HEK293T (cell line): ENCODE results near the gene XYLT2.
"Not testable (repeated sequence)": the region's sequence is repeated elsewhere in the genome, so short reads cannot be mapped to it uniquely, and the experiment has no call there.

Source experiments
- CTCF ChIA-PET: fragments of 350-600 bp; formaldehyde crosslinking; extraction: SDS; loops from one replicate; lab custom pipeline; 2021; ENCODE audit warnings: antibody characterized with exemption, inconsistent platforms; lab: Yijun Ruan, JAX
- POLR2A ChIA-PET: fragments of 350-600 bp; formaldehyde crosslinking; extraction: SDS; loops from one replicate; lab custom pipeline; 2020; ENCODE audit warnings: antibody characterized with exemption, inconsistent platforms; lab: Yijun Ruan, JAX
- DNase-seq: peaks from one replicate; pipeline ENCODE4 v3.0.0; 2012; ENCODE audit warnings: mixed read lengths; ENCODE audit errors: extremely low spot score
- ARNT ChIP-seq: fragments of 450-650 bp; IDR thresholded peaks from 2 replicates; pipeline ENCODE4 v1.6.1; 2017; ENCODE audit warnings: mild to moderate bottlenecking
- BHLHE40 ChIP-seq: fragments of 450-650 bp; IDR thresholded peaks from 2 replicates; pipeline ENCODE4 v1.6.1; 2016; ENCODE audit warnings: mild to moderate bottlenecking, moderate library complexity, borderline replicate concordance
- CTBP1 ChIP-seq: fragments of 450-650 bp; IDR thresholded peaks from 2 replicates; pipeline ENCODE4 v1.6.1; 2016; ENCODE audit warnings: borderline replicate concordance
- ELF4 ChIP-seq: fragments of 450-650 bp; IDR thresholded peaks from 2 replicates; pipeline ENCODE4 v1.6.1; 2017; ENCODE audit warnings: antibody characterized with exemption
- FOXA1 ChIP-seq: fragments of 450-650 bp; IDR thresholded peaks from 2 replicates; pipeline ENCODE4 v1.6.1; 2016; ENCODE audit warnings: mild to moderate bottlenecking
- FOXK2 ChIP-seq: fragments of 450-650 bp; IDR thresholded peaks from 2 replicates; pipeline ENCODE4 v1.6.1; 2016; ENCODE audit warnings: mild to moderate bottlenecking
- FOXM1 ChIP-seq: fragments of 450-650 bp; IDR thresholded peaks from 2 replicates; pipeline ENCODE4 v1.6.1; 2017; ENCODE audit warnings: mild to moderate bottlenecking, borderline replicate concordance
- HDGF ChIP-seq: fragments of 450-650 bp; IDR thresholded peaks from 2 replicates; pipeline ENCODE4 v1.6.1; 2017; ENCODE audit warnings: antibody characterized with exemption, borderline replicate concordance
- L3MBTL2 ChIP-seq: fragments of 450-650 bp; conservative IDR thresholded peaks from 2 replicates; pipeline ENCODE4 v1.6.1; 2016; ENCODE audit warnings: mild to moderate bottlenecking
- LEF1 ChIP-seq: fragments of 450-650 bp; IDR thresholded peaks from 2 replicates; pipeline ENCODE4 v1.6.1; 2017; ENCODE audit warnings: mild to moderate bottlenecking, borderline replicate concordance
- NFRKB ChIP-seq: fragments of 450-650 bp; IDR thresholded peaks from 2 replicates; pipeline ENCODE4 v1.6.1; 2016; ENCODE audit warnings: mild to moderate bottlenecking, moderate library complexity
- PKNOX1 ChIP-seq: fragments of 450-650 bp; IDR thresholded peaks from 2 replicates; pipeline ENCODE4 v1.6.1; 2016
- SP1 ChIP-seq: fragments of 450-650 bp; IDR thresholded peaks from 2 replicates; pipeline ENCODE4 v1.6.1; 2017
- SUZ12 ChIP-seq: fragments of 450-650 bp; IDR thresholded peaks from 2 replicates; pipeline ENCODE4 v1.6.1; 2016; ENCODE audit warnings: mild to moderate bottlenecking
- TARDBP ChIP-seq: fragments of 450-650 bp; IDR thresholded peaks from 2 replicates; pipeline ENCODE4 v1.6.1; 2016
- ZNF384 ChIP-seq: fragments of 450-650 bp; IDR thresholded peaks from 2 replicates; pipeline ENCODE4 v1.6.1; 2016

Gene XYLT2

GRCh38 chr17:50394711-50395110 lies 48.8 kb downstream of the XYLT2 start:
- TF ChIP-seq FOXA1 = no peak
- TF ChIP-seq TARDBP = no peak
- TF ChIP-seq PKNOX1 = no peak
- no peak for TF ChIP-seq ELF4
- TF ChIP-seq HDGF = no peak
- no peak for TF ChIP-seq SP1
- no peak for TF ChIP-seq CTBP1
- no peak for TF ChIP-seq L3MBTL2
- no peak for TF ChIP-seq ARNT
- TF ChIP-seq LEF1 = no peak
- TF ChIP-seq NFRKB = no peak
- no peak for TF ChIP-seq FOXK2
- TF ChIP-seq BHLHE40 = no peak
- no peak for TF ChIP-seq FOXM1
- no peak for TF ChIP-seq ZNF384
- ChIA-PET POLR2A (no interaction called here), CTCF (no interaction called here)
- DNase-seq = peak; percentile 5

- ChIA-PET POLR2A (interaction anchor here (0.8 to 4.5 kb wide), 18 partner anchors 8 to 323 kb away, joined by 3 to 41 read pairs (median 8); partner anchors contain the start of genes ACSF2, EME1, LUC7L3 and MRPL27), CTCF (interaction anchor here (0.5 to 1.9 kb wide), 23 partner anchors 8 to 482 kb away, joined by 3 to 12 read pairs (median 4); partner anchors contain the start of gene ACSF2)
- TF ChIP-seq ARNT (no peak), HDGF (no peak), PKNOX1 (no peak)
- DNase-seq = peak; percentile 44
Observed at GRCh38 chr17:50396261-50397110, 50.6 kb downstream of the XYLT2 start.

- ChIA-PET CTCF (interaction anchor here (0.5 to 1.9 kb wide), 28 partner anchors 8 to 482 kb away, joined by 3 to 12 read pairs (median 4); partner anchors contain the start of gene ACSF2), POLR2A (interaction anchor here (0.6 to 4.5 kb wide), 24 partner anchors 9 to 322 kb away, joined by 3 to 41 read pairs (median 5); partner anchors contain the start of genes ACSF2, EME1, LUC7L3 and MRPL27)
- TF ChIP-seq ARNT (peak; percentile 74), L3MBTL2 (peak; percentile 95), TARDBP (peak; percentile 89), ELF4 (peak; percentile 95), CTBP1 (peak; percentile 63), SP1 (no peak)
- peak; percentile 95 for DNase-seq
Observed at GRCh38 chr17:50397111-50397918, 51.4 kb downstream of the XYLT2 start, which contains the start of gene LRRC59. TSS of gene LRRC59 (minus strand) at chr17:50397523. CDS start at chr17:50397317, 206 bp downstream.

GRCh38 chr17:50397919-50398285 lies 52.0 kb downstream of the XYLT2 start:
- TF ChIP-seq SUZ12 (no peak), SP1 (no peak)
- ChIA-PET CTCF (interaction anchor here (0.5 to 1.9 kb wide), 22 partner anchors 9 to 481 kb away, joined by 3 to 12 read pairs (median 4); partner anchors contain the start of gene ACSF2), POLR2A (interaction anchor here (0.6 to 4.5 kb wide), 21 partner anchors 8 to 321 kb away, joined by 3 to 41 read pairs (median 5); partner anchors contain the start of genes ACSF2, EME1, LUC7L3 and MRPL27)
- DNase-seq = no peak

GRCh38 chr17:50398672-50399071 lies 52.7 kb downstream of the XYLT2 start:
- DNase-seq = not testable (repeated sequence)
- POLR2A ChIA-PET = interaction anchor here (1.4 to 4.5 kb wide), 7 partner anchors 10 to 80 kb away, joined by 5 to 41 read pairs (median 23); partner anchors contain the start of genes ACSF2, EME1, MRPL27 and RSAD1
- CTCF ChIA-PET = interaction anchor here (0.8 to 1.9 kb wide), 3 partner anchors 28 to 74 kb away, joined by 3 to 10 read pairs (median 6); partner anchors contain the start of gene ACSF2

GRCh38 chr17:50399591-50399990 lies 53.7 kb downstream of the XYLT2 start:
- POLR2A ChIA-PET = interaction anchor here (4.5 kb wide), 1 partner anchor 26 kb away, joined by 41 read pairs; the partner anchor contains the start of gene ACSF2
- CTCF ChIA-PET = not testable (repeated sequence)

GRCh38 chr17:50405351-50405750 lies 59.4 kb downstream of the XYLT2 start:
- CTCF ChIA-PET, DNase-seq: not testable (repeated sequence)
- POLR2A ChIA-PET = interaction anchor here (1.2 to 2.5 kb wide), 2 partner anchors 8 to 21 kb away, joined by 3 to 9 read pairs; partner anchors contain the start of gene LRRC59

More at GRCh38 chr17:50399591-50399990, 53.7 kb downstream of the XYLT2 start:
- not testable (repeated sequence) for DNase-seq
